Activated gamma-delta T cell treated with Interleukin-2 at 50 U/mL for 16 hours (primary cell): ENCODE data around the gene MAGEA3.
"Not testable (repeated sequence)": the region's sequence is repeated elsewhere in the genome, so short reads cannot be mapped to it uniquely, and the experiment has no call there.

Experiments
- DNase-seq: peaks from one replicate; pipeline ENCODE4 v3.0.0-alpha.2; 2020

Gene MAGEA3

GRCh38 chrX:152697952-152698931 is at the start of gene MAGEA3:
MAGEA3 (plus strand) TSS chrX:152698794; CDS start chrX:152700833, 2,039 bp downstream.
- DNase-seq = not testable (repeated sequence)

GRCh38 chrX:152652060-152652459 is 46.5 kb upstream of the MAGEA3 start:
- no peak for DNase-seq

- DNase-seq = no peak
Measured at GRCh38 chrX:152652467-152652866, 46.1 kb upstream of the MAGEA3 start.

GRCh38 chrX:152656087-152656486 is 42.5 kb upstream of the MAGEA3 start:
- DNase-seq = no peak

- DNase-seq = no peak
Measured at GRCh38 chrX:152656890-152657289, 41.7 kb upstream of the MAGEA3 start.

- no peak for DNase-seq
Measured at GRCh38 chrX:152658302-152658701, 40.3 kb upstream of the MAGEA3 start.

- no peak for DNase-seq
Measured at GRCh38 chrX:152663086-152663485, 35.5 kb upstream of the MAGEA3 start.

- no peak for DNase-seq
Measured at GRCh38 chrX:152674135-152674534, 24.5 kb upstream of the MAGEA3 start.

GRCh38 chrX:152674652-152675051 is 23.9 kb upstream of the MAGEA3 start:
- not testable (repeated sequence) for DNase-seq

- not testable (repeated sequence) for DNase-seq
Measured at GRCh38 chrX:152681012-152681411, 17.6 kb upstream of the MAGEA3 start.

GRCh38 chrX:152700390-152700789 is 1.8 kb downstream of the MAGEA3 start:
- not testable (repeated sequence) for DNase-seq

- not testable (repeated sequence) for DNase-seq
Measured at GRCh38 chrX:152706500-152706899, 7.9 kb downstream of the MAGEA3 start.

- not testable (repeated sequence) for DNase-seq
Measured at GRCh38 chrX:152709173-152709572, 10.6 kb downstream of the MAGEA3 start, which contains the start of gene CSAG2. CSAG2 (minus strand) TSS chrX:152709273; CDS start chrX:152709112, 161 bp downstream.

GRCh38 chrX:152713195-152713594 is 14.6 kb downstream of the MAGEA3 start:
- not testable (repeated sequence) for DNase-seq

GRCh38 chrX:152713815-152714787 is 15.5 kb downstream of the MAGEA3 start, which contains the start of gene MAGEA2B:
MAGEA2B (plus strand) TSS chrX:152714628; CDS start chrX:152717107, 2,479 bp downstream.
- not testable (repeated sequence) for DNase-seq

- no peak for DNase-seq
Measured at GRCh38 chrX:152725409-152725808, 26.8 kb downstream of the MAGEA3 start.

GRCh38 chrX:152733261-152733975 is 34.8 kb downstream of the MAGEA3 start, which contains the start of the genes CSAG1 and MAGEA12:
CSAG1 (minus strand) TSS chrX:152733721; CDS start chrX:152732460, 1,261 bp downstream.
MAGEA12 (plus strand) TSS chrX:152733757; CDS start chrX:152736162, 2,405 bp downstream.
- DNase-seq = no peak

GRCh38 chrX:152734143-152734858 is 35.7 kb downstream of the MAGEA3 start:
- not testable (repeated sequence) for DNase-seq

GRCh38 chrX:152735101-152735500 is 36.5 kb downstream of the MAGEA3 start:
- no peak for DNase-seq

GRCh38 chrX:152735860-152736511 is 37.4 kb downstream of the MAGEA3 start:
- DNase-seq = no peak

- not testable (repeated sequence) for DNase-seq
Measured at GRCh38 chrX:152736528-152736927, 37.9 kb downstream of the MAGEA3 start.
